ENCODE measurements around the gene ADCY2. TPM values are rescaled to one million over a fixed set of nuclear protein-coding genes. Genes with fewer than 3 reads are reported as not detected.

Gene ADCY2
- total and polyA plus RNA-seq, 2 of the 13 experiments (the other 11 are each of a cell fraction or from before 2014, with no cell fraction given), result not detected

DNA sequence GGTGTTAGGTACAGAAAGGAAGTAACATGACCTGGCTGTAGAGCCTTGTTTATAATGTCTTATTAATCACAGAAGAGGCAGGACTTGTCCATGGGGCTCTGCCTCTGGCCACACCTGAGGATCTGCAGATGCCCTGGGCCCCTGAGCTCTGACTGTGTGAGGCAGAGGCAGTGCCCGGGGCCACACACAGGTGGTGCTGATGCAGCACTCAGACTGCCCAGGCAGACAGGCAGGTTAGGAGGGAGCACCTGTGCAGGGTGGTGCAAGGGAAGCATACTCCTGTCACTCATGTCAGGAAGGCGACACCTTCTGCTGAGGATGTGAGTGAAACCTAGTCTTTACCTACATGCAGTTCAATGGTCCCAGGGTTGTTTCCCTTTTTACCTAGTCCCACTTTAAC is 366.3 kb downstream of the ADCY2 start:
- no peak for FAIRE-seq
- BruUV-seq (replicated peaks), result no TSS peak

DNA sequence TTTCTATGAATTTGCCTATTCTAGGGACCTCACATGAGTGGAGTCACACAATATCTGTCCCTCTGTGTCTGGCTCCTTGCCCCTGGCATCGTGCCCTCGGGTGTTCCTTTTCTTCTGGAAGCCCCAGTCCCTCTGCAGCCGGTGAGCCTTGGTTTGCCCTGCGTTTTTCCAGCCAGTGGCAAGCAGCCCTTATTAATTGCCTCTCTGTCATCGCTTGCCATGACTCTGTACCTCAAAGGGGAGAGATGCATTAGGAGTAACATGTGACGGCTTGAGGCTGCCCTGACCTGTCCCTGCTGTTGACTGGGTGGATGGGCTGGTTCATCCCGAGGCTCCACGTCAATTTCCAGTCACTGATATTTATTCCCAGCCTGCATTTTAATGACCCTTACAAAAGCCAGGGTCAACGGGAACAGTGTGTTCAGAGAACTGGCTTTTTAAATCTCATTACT is 367.7 kb downstream of the ADCY2 start:
- in situ Hi-C loops (cut with HindIII; ENCODE audit: extremely low pct_ligation_motif_present, low pct_unique_long_range_greater_than_20kb), result loop anchor here (25.0 kb wide), 1 partner anchor 501 kb away; no protein-coding TSS in a partner anchor
- ATAC-seq (no peak), DNase-seq (ENCODE audit: low spot score) (no peak), FAIRE-seq (no peak)
- H3K27ac ChIP-seq (ENCODE audit: extremely low read length, insufficient read depth, low read length), result no peak overlapping the region
- 0% methylated on average over 9 of the region's 9 CpGs for WGBS (ENCODE audit: low lambda C conversion rate)
- no peaks in the 10 kb centered on the region for H3K79me2 ChIP-seq (ENCODE audit: insufficient read depth, low read length)
- no peak overlapping the region for H3K9ac ChIP-seq (ENCODE audit: insufficient read depth, low read depth, low read length)
- intact Hi-C loops (cut with micrococcal nuclease; ENCODE audit: unreplicated experiment), result no loop called here
- no peak overlapping the region for H3K4me2 ChIP-seq (ENCODE audit: low read depth, low read length)
- H3K9me3 ChIP-seq (ENCODE audit: low read length), result no peaks in the 10 kb centered on the region
- H3K4me3 ChIP-seq (replicated peaks in 1 of 3; ENCODE audit: insufficient read depth in 1 of 3, low read depth in 2 of 3, low read length in 3 of 3), result no peak overlapping the region
- no peaks in the 10 kb centered on the region for H3K4me1 ChIP-seq (ENCODE audit: insufficient read depth, low read length)
- H4K20me1 ChIP-seq (ENCODE audit: insufficient read depth, low read length), result no peaks in the 10 kb centered on the region
- CTCF ChIA-PET (ENCODE audit: low intra/inter-chr PET ratio, low total read pairs), result no interaction called here
- H3K27me3 ChIP-seq (ENCODE audit: control insufficient read depth in 1 of 2, insufficient read depth in 2 of 2, low read length in 2 of 2), result peaks cover 0 to 21% of the 10 kb centered on the region in 2 experiments; a peak in 2 of 5 replicates
- POLR2A ChIA-PET, result no interaction called here
- no TSS peak for BruUV-seq (replicated peaks)
- no peak overlapping the region for H2AFZ ChIP-seq (ENCODE audit: low read length)
- no peaks in the 10 kb centered on the region for H3K36me3 ChIP-seq (replicated peaks in 1 of 2; ENCODE audit: control insufficient read depth in 1 of 2, insufficient read depth in 2 of 2, low read length in 2 of 2)
- TF ChIP-seq ZNF724P (CRISPR knock-in tag; IDR thresholded peaks at IDR 0.05; ENCODE audit: borderline replicate concordance), result no peak

More for the DNA sequence above, 366.3 kb downstream of the ADCY2 start:
- Histone ChIP-seq H3K36me3 (replicated peaks in 1 of 2; ENCODE audit: control insufficient read depth in 1 of 2, insufficient read depth in 2 of 2, low read length in 2 of 2) (no peaks in the 10 kb centered on the region), H3K27me3 (ENCODE audit: control insufficient read depth in 1 of 2, insufficient read depth in 2 of 2, low read length in 2 of 2) (peaks cover 3 to 21% of the 10 kb centered on the region in 2 experiments; a peak in 3 of 5 replicates), H3K4me2 (ENCODE audit: low read depth, low read length) (no peak overlapping the region), H3K79me2 (ENCODE audit: insufficient read depth, low read length) (no peaks in the 10 kb centered on the region), H3K4me3 (replicated peaks in 1 of 3; ENCODE audit: insufficient read depth in 1 of 3, low read depth in 2 of 3, low read length in 3 of 3) (no peak overlapping the region), H4K20me1 (ENCODE audit: insufficient read depth, low read length) (no peaks in the 10 kb centered on the region), H3K27ac (ENCODE audit: extremely low read length, insufficient read depth, low read length) (no peak overlapping the region), H3K4me1 (ENCODE audit: insufficient read depth, low read length) (no peaks in the 10 kb centered on the region), H3K9me3 (ENCODE audit: low read length) (no peaks in the 10 kb centered on the region), H3K9ac (ENCODE audit: insufficient read depth, low read depth, low read length) (no peak overlapping the region), H2AFZ (ENCODE audit: low read length) (no peak overlapping the region)
- no peak for TF ChIP-seq TCF7 (IDR thresholded peaks at IDR 0.05; ENCODE audit: low read depth)
- TF ChIP-seq, protein P1, sequence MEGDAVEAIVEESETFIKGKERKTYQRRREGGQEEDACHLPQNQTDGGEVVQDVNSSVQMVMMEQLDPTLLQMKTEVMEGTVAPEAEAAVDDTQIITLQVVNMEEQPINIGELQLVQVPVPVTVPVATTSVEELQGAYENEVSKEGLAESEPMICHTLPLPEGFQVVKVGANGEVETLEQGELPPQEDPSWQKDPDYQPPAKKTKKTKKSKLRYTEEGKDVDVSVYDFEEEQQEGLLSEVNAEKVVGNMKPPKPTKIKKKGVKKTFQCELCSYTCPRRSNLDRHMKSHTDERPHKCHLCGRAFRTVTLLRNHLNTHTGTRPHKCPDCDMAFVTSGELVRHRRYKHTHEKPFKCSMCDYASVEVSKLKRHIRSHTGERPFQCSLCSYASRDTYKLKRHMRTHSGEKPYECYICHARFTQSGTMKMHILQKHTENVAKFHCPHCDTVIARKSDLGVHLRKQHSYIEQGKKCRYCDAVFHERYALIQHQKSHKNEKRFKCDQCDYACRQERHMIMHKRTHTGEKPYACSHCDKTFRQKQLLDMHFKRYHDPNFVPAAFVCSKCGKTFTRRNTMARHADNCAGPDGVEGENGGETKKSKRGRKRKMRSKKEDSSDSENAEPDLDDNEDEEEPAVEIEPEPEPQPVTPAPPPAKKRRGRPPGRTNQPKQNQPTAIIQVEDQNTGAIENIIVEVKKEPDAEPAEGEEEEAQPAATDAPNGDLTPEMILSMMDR (CRISPR knock-in tag; IDR thresholded peaks at IDR 0.05), result peak; percentile 18; the same call in 1 of the 2 replicates
- no peak for DNase-seq (ENCODE audit: low spot score)
- in situ Hi-C loops (cut with HindIII; ENCODE audit: extremely low pct_ligation_motif_present, low pct_unique_long_range_greater_than_20kb), result loop anchor here (25.0 kb wide), 1 partner anchor 500 kb away; no protein-coding TSS in a partner anchor
- 86% methylated on average over 1 of the region's 2 CpGs for WGBS (ENCODE audit: low lambda C conversion rate)
- CTCF ChIA-PET (ENCODE audit: low intra/inter-chr PET ratio, low total read pairs), result no interaction called here
- POLR2A ChIA-PET, result no interaction called here
- intact Hi-C loops (cut with micrococcal nuclease; ENCODE audit: unreplicated experiment), result no loop called here
- ATAC-seq, result peak; percentile 71
